ENCODE data around the gene DPYSL3.

GRCh38 chr5:147377682-147378081, 132.2 kb downstream of the DPYSL3 start:
- TF ChIP-seq, protein P1, sequence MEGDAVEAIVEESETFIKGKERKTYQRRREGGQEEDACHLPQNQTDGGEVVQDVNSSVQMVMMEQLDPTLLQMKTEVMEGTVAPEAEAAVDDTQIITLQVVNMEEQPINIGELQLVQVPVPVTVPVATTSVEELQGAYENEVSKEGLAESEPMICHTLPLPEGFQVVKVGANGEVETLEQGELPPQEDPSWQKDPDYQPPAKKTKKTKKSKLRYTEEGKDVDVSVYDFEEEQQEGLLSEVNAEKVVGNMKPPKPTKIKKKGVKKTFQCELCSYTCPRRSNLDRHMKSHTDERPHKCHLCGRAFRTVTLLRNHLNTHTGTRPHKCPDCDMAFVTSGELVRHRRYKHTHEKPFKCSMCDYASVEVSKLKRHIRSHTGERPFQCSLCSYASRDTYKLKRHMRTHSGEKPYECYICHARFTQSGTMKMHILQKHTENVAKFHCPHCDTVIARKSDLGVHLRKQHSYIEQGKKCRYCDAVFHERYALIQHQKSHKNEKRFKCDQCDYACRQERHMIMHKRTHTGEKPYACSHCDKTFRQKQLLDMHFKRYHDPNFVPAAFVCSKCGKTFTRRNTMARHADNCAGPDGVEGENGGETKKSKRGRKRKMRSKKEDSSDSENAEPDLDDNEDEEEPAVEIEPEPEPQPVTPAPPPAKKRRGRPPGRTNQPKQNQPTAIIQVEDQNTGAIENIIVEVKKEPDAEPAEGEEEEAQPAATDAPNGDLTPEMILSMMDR (IDR thresholded peaks at IDR 0.05) = no peak
- TF ChIP-seq EZH2phosphoT487 (IDR thresholded peaks at IDR 0.05) = no peak
- no peak for TF ChIP-seq EZH2 (IDR thresholded peaks at IDR 0.05)

All from neural progenitor cell (in vitro differentiated cells).